M059J (cell line): ENCODE results near the gene PDE4DIP. TPM values are rescaled to one million over a fixed set of nuclear protein-coding genes. Genes with fewer than 3 reads are reported as not detected.
"Not testable (repeated sequence)": the region's sequence is repeated elsewhere in the genome, so short reads cannot be mapped to it uniquely, and the experiment has no call there.

Source experiments
- DNase-seq: peaks from one replicate; pipeline ENCODE4 v3.0.0-alpha.2; 2012; ENCODE audit warnings: low read depth
- total RNA-seq: library from RNA; depleted of rRNA; stranded (reverse); fragments of >200 nt; shearing (Covaris generic); gene quantifications from 2 replicates; pipeline ENCODE4 v1.2.3, GENCODE V29; 2014

Gene PDE4DIP
- total RNA-seq, 1 experiment from 2014 or later, result 38.6 TPM

- DNase-seq, result peak; percentile 49
Measured at GRCh38 chr1:148975866-148976537, 131.8 kb downstream of the PDE4DIP start.

DNA sequence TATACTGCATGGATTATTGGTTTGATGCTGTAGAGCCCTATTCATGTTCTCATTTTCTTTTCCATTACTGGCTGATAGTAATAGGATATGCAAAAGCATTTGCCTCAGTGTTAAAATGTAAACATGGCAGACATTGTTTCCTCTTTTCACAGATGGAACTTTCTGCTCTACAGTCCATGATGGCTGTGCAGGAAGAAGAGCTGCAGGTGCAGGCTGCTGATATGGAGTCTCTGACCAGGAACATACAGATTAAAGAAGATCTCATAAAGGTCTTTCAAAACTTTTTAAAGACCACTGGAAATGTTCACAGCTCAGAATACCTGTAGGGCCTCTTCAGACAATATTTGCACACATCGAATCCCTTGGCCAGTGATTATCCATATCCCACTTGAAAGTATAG lies 133.6 kb downstream of the PDE4DIP start:
- DNase-seq, result not testable (repeated sequence)

- not testable (repeated sequence) for DNase-seq
Measured at GRCh38 chr1:148989378-148989777, 145.2 kb downstream of the PDE4DIP start.

DNA sequence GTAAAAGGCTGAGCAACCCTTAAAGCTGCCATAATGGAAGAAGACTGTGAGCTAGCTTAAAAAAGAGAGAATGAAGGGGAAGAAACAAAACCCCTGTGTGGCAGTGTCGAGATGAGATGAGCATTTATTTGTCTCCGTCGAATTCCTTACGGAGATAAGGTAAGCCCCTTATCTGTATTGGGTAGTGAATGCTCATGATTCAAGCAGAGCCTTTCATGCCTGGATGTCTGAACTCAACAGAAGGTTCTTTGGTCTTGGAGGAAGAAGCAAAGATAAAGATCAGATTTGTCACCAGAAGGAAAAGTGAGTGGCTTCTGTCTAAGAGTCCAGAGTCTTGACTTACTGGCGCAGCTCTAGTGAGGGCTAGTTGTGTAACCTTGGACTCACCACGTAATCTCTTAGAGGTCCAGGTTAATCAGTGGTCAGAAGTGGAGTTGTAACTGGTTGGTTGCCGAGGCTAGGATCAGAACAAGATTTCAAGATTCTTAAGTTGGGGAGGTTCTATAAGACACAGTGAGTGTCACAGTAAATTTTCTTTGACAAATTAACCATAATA lies 146.1 kb downstream of the PDE4DIP start:
- DNase-seq, result not testable (repeated sequence)

- not testable (repeated sequence) for DNase-seq
Measured at GRCh38 chr1:148991818-148992217, 147.6 kb downstream of the PDE4DIP start.

DNA sequence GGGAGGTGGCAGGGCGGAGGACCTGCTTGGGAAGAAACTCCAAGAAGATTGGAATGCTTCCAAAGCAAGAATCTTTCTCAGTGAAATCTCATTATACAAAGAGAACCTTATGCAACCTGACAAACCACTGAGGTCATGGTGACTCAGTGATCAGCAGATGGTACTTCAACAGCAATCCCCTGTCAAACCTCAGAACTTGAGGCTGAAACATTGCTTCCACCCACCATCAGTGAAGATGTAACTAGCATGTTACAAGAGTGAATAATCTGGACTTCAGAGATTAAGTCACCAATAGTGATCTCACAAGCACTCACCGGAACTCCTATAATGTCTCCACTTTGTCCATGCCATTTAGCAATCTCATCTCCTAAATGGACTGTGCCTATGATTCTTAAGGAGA lies 148.1 kb downstream of the PDE4DIP start:
- DNase-seq, result not testable (repeated sequence)

- DNase-seq, result not testable (repeated sequence)
Measured at GRCh38 chr1:148996449-148997224, 152.4 kb downstream of the PDE4DIP start.

GRCh38 chr1:148997405-148997804 lies 153.2 kb downstream of the PDE4DIP start:
- DNase-seq, result not testable (repeated sequence)

DNA sequence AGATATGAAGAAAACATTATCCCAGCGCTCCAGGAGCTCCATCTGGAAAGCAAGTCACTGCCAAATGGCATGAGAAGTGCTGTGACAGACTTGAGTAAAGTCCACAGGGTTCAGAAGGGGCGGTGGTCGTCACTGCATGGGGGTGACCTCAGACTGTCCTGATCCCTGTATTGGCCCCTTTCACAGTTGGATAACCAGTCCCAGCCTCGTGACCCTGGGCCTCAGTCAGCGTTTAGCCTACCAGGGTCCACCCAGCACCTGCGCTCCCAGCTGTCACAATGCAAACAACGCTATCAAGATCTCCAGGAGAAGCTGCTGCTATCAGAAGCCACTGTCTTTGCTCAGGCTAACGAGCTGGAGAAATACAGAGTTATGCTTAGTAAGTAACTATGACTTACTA lies 158.4 kb downstream of the PDE4DIP start:
- DNase-seq, result not testable (repeated sequence)

DNA sequence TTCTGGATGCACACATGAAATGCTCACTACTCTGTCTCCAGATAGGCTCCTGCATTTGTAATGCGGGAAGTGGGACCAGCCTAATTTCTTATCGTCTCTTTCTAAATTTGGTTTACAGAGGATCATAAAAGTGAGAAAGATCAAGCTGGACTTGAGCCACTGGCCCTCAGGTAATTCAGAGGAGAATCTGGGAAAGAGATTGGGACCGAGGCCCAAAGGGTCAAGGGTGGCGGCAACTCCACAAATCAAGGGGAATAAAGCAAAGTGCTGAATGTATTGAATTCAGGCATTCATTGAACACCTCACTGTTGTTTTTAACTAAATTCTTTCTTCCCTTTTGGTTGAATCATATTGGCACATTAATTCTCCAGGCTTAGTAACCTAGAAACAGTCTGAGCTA lies 164.1 kb downstream of the PDE4DIP start:
- not testable (repeated sequence) for DNase-seq

- not testable (repeated sequence) for DNase-seq
Measured at GRCh38 chr1:149008769-149009168, 164.5 kb downstream of the PDE4DIP start.

- DNase-seq, result not testable (repeated sequence)
Measured at GRCh38 chr1:149009761-149010160, 165.5 kb downstream of the PDE4DIP start.

DNA sequence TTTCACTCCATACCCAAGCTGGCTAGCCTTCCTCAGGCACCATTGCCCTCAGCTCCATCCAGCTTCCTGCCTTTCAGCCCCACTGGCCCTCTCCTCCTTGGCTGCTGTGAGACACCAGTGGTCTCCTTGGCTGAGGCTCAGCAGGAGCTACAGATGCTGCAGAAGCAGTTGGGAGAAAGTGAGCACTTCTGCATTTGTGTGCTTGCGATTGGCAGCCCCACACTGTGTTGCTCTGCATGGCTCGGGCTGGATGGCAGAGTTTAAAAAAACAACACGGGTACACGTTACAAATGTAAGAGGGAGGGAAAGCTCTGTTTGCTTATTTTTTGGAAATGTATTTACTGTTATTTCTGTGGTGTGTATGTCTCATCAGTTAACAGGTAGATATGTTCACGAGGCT lies 168.4 kb downstream of the PDE4DIP start:
- not testable (repeated sequence) for DNase-seq

DNA sequence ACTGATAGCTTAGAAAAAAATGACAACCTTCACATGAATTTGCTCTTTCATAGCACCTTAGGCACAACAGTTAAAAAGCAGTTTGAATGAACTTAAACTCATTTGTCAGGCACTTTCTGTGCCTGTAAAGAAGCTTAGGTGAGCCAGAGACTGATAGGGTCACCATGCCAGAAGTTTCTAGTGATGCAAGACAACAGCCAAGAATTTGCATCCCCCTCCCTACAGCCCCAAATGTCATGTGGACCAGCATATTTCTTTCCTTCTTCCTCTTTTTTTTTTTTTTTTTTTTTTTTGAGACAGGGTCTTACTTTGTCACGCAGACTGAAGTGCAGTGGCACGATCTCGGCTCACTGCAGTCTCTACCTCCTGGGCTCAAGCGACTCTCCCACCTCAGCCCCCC lies 169.3 kb downstream of the PDE4DIP start:
- DNase-seq, result not testable (repeated sequence)

- DNase-seq, result not testable (repeated sequence)
Measured at GRCh38 chr1:149015522-149015921, 171.3 kb downstream of the PDE4DIP start.

GRCh38 chr1:149016626-149017025 lies 172.4 kb downstream of the PDE4DIP start:
- not testable (repeated sequence) for DNase-seq

GRCh38 chr1:149018577-149018976 lies 174.3 kb downstream of the PDE4DIP start:
- DNase-seq, result not testable (repeated sequence)

DNA sequence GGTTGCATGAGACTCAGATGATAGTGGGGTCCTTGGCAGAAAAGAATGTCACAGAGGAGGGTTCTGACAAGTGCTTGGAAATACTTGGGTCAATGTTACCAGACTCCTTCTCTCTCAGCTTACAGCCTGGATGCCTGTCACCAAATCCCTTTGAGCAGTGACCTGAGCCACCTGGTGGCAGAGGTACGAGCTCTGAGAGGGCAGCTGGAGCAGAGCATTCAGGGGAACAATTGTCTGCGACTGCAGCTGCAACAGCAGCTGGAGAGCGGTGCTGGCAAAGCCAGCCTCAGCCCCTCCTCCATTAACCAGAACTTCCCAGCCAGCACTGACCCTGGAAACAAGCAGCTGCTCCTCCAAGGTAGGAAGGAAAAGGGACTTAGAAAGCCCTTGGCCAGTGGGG lies 180.1 kb downstream of the PDE4DIP start:
- DNase-seq, result not testable (repeated sequence)

DNA sequence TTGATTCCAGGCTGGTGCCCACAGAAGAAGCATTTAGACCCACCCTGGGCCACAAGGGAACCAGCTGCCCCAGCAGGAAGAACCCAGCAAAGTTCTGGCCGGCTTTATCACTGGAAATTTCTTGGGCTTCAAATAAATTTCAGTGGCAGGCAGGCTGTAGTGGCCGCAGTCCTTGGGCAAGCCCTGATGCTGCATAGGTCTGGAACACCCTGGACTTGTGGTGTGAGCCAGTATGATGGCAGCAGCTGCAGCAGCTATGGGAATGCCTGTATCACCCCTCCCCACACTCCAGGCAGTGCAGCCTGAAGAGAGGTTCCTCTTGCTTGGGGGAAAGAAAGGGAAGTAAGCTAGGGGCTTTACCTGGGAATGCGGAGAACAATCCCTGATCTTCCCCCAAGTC lies 189.7 kb downstream of the PDE4DIP start:
- not testable (repeated sequence) for DNase-seq

DNA sequence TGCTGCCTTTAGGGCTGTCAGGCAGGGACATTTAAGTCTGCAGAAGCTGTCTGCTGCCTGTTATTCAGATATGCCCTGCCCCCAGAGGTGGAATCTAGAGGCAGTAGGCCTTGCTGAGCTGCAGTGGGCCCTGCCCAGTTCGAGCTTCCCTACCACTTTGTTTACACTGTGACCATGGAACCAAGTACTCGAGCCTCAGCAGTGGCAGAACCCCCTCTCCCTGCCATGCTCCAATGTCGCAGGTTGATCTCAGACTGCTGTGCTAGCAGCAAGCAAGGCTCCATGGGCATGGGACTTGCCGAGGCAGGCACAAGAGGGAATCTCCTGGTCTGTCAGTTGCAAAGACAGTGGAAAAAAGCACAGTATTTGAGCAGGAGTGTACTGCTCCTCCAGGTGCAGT lies 198.8 kb downstream of the PDE4DIP start:
- not testable (repeated sequence) for DNase-seq

GRCh38 chr1:149064611-149065010 lies 220.4 kb downstream of the PDE4DIP start:
- DNase-seq, result not testable (repeated sequence)

DNA sequence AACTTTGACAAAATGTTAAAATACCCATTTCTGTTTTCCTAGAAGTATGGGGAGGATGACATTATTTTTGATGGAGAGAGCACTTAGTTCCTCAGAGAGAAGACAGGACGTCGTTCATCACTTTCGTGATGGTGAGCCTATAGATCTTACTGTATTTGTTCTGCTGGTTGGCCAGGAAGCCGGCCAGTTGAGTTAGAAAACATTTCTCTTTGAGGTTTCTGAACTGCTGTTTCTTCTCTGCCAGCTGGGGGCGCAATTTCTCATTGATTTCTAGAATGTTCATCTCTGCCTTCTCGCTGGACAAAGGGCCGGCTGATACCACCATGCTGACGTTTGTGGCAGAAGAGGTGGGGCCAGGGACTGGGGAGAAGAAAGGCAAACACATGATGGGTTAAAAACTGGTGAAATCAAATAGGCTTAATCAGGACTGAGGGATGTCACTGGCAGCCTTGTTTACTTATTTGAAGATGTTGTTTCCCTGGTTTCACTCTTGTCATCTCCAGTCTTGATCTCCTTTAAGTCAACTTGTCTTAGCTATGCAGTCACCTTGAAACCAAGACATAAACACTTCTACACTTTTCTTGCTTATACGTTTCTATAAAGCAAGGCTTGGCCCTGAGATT lies 231.4 kb downstream of the PDE4DIP start:
- not testable (repeated sequence) for DNase-seq
